NCI-H748 treated with DMSO at 0.1 percent for 48 hours (cell line): ENCODE measurements around the gene EXOG.

ENCODE experiments used
- DNase-seq: peaks from one replicate; lab custom pipeline; 2025; lab: John Stamatoyannopoulos, UW

The EXOG gene, protein sequence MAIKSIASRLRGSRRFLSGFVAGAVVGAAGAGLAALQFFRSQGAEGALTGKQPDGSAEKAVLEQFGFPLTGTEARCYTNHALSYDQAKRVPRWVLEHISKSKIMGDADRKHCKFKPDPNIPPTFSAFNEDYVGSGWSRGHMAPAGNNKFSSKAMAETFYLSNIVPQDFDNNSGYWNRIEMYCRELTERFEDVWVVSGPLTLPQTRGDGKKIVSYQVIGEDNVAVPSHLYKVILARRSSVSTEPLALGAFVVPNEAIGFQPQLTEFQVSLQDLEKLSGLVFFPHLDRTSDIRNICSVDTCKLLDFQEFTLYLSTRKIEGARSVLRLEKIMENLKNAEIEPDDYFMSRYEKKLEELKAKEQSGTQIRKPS

GRCh38 chr3:38496131-38496910 lies at the start of gene EXOG:
TSS of gene EXOG (plus strand) at chr3:38496340. CDS start at chr3:38496368, 28 bp downstream.
- peak; percentile 66 for DNase-seq

GRCh38 chr3:38446812-38447211 lies 49.3 kb upstream of the EXOG start:
- no peak for DNase-seq

DNA sequence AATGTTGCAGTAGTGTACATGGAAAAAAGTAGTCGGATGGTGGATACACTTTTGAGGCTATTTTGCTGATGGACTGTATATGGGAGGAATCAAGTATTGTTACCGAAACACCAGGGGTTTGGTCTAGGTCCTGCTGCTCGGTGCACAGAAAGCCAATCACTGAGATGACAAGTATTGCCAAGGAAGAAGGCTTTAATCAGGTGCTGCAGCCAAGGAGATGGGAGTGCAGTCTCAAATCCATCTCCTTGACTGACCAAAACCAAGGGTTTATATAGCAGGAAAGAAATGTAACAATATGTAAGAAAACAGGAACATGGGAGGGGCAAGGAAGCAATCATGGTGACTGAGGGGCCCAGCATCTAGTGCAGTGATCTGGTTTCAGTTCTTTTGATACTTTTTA lies 45.3 kb upstream of the EXOG start:
- DNase-seq: no peak

DNA sequence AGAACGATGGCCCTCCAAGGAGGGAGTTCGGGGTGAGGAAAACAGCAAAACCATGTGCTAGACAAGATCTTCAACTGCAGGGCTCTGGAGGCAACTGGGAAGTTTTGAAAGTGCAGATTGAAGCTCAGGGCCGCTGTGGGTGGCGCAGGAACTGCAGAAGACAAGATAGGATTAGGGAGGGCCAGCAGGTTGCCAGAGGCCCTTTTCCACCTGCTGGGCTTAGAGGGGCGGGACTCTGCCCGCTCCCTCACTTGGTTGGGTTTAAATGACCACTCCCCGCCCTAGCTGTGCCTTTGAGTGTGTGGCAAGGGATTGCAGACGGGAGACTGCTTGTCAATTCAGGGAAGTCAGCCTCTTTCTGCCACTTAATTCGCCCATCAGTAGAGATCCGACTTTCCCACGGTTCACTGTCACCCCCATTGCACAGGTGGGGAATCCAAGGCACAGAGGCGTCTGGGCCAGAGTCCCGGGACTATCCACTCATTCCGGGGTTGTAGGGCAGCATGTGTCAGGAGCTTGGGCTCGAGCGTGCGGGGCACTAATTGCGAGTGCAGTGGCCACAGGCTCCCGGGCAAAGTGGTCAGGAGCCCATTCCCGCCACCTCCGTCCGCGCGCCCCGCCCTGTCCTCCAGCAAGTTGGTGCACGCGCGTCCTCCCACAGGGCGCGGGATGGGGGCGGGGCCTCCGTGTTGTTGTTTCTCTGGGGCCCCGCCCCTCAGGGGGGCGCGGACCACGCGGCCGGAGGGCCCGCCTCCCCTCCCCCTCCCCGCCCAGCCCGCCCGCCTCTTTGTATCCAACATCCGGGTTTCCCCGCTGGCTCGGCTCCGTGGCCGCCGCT lies 42.8 kb upstream of the EXOG start, which contains the start of gene ACVR2B:
TSS of gene ACVR2B (plus strand) at position 816 of the 838 bp plus-strand sequence. CDS start 433 bp downstream, outside the sequence.
- DNase-seq: peak; percentile 38

GRCh38 chr3:38453913-38454177 lies 42.3 kb upstream of the EXOG start:
- no peak for DNase-seq

- no peak for DNase-seq
Observed at GRCh38 chr3:38454178-38454883, 41.8 kb upstream of the EXOG start.

DNA sequence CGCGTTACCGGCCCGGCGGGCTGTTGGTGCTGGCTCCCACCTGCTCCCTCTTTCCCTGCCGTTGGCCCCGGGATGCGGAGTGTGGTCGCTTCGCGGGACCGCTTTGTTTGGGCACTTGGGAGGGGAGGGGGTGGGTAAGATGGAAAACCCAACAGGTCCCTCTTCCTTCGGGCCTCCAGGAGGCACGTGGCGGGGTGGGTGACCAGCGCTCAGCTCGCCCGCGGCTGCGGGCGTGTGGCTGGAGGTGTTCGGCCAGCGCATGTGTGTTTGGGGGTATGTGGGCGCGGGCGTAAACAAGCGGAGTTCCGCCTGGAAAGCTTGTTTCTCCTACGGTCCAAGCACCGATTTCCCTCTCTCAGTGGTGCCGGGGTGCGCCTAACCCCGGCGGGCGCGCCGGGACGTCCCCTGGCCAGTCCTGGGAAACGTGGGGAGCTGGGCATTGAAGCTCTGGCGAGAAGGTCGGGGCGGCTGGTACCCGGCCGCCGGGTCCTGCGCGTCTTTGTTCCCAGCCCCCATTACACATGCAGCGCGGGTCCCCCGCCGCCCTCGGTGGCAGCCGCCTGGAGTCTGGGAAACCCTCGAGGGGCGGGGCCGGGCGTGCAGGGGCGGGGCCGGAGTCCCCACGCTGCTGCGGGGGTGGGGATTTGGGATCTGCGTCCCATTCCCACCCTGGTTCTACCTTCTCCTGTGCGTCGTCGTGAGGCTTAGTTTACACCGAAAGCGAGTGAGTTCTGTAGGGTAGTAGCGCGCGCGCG lies 41.1 kb upstream of the EXOG start:
- DNase-seq: peak; percentile 84

- DNase-seq: no peak
Observed at GRCh38 chr3:38455639-38456430, 40.3 kb upstream of the EXOG start.

- no peak for DNase-seq
Observed at GRCh38 chr3:38457111-38458003, 38.8 kb upstream of the EXOG start.

GRCh38 chr3:38458796-38459498 lies 37.2 kb upstream of the EXOG start:
- DNase-seq: no peak

DNA sequence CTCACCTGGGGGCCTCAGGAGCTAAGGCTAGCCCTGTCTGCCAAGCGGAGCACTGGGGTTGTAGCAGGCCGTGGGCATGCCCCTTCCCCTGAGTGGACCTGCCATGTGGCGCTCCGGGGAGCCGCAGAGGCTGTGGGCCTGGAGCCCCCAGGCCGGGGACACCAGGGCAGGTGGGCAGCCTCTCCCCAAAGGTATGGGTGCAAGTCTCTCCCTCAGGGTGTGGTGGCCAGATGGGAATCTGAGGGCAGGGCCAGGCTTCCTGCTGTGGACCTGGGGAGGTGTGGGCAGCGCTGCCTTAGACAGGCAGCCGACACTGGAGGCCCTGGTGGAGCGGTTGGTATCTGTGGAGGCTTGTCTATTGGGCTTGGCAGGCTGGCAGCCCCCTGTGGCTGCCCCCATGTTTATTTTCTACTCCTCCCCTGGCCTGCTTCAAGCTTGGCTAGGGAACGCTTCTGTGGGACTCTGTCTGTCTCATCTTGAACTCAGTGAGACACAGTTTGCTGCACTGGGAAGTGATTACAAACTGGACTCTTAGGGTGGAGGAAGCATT lies 36.6 kb upstream of the EXOG start:
- DNase-seq: no peak

GRCh38 chr3:38460377-38461270 lies 35.5 kb upstream of the EXOG start:
- DNase-seq: no peak

DNA sequence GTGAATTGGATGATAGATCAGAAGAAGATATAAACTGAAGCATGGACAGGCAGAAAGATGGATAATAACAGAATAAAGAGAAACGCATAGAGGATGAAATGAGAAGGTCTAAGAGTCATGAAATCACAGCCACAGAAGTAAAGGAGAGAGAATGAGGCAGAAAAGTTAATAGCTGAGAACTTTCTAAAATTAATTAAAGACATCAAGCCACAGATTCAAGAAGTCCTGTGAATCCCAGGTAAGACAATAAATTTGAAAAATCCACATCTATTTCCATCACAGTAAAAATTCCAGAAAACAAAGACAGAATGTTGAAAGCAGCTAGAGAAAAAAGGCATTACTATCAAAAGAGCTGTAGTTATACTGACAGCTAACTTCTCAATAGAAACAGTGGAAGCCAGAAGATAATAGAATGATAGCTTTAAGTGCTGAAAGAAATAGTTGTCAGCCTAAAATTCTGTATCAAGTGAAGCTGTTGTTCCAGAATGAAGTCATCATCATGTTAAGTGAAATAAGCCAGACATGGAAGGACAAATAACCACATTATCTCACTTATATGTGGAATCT lies 30.5 kb upstream of the EXOG start:
- no peak for DNase-seq

DNA sequence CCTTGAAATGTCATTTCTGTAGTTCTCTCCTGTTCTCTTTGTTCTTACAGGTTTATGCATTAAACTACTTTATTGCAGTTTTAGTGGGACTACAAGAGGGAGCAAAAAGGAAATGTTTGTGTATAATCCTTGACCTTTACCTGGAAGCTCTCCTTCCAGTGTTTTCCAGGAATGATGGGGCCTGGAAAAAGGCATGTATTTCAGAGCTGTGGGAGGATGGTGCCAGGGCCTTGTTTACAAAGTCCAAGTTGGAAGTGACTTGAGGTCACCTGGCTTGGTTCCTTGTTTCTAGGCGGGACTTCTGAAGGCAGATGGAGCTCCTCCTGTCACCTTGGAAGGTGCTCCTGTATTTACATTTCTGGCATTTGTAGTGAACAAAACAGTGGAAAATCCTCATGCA lies 27.4 kb upstream of the EXOG start:
- no peak for DNase-seq

GRCh38 chr3:38469852-38470251 lies 26.3 kb upstream of the EXOG start:
- no peak for DNase-seq

DNA sequence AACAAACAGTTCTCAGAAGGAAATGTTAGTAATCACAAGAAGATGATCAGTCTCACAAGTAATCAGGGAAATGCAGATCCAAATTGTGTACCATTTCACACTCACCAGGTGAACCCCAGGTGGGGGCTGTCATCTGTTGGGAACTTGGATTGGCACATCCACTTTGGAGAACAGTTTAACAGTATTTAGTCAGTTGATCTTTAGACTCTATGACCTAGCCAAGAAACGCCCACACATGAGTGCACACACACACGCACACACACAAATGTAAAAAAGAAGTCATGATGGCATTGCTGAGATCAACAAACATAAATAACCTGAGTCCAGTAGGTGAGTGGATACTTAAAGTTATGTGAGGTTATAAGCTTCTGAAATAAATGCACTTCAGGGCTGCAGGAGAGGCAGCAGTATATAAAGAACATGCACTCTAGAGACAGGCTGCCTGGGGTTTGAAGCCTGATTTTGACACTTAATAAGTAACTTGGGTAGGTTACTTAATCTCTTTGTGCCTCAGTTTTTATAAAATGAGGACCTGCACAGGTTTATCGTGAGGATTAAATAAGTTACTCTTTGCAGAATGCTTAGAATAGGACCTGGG lies 24.8 kb upstream of the EXOG start:
- no peak for DNase-seq

DNA sequence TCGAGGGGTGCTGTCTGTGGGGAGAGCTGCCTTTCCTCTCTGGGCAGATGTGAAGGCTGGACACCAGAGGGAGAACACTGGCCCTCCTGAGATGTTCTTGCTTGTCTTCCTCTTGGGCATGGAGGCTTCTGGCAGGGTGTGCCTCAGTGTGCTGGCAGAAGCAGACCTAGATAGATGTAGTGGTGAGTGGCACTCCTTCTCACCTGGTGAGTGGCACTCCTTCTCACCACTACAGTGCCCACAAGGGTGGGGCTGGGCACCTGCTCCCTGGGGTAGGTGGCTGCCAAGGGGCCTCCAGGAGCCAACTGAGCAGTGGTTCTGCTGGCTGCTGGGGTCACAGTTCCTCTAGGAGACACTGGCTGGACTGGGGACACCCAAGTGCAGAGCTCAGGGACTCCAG lies 23.8 kb upstream of the EXOG start:
- no peak for DNase-seq
